SK-N-SH treated with all-trans-retinoic acid at 6 μM for 48 hours (cell line): Measurements from ENCODE around the gene C1QTNF12.

ENCODE experiments used
- ARNTL ChIP-seq: fragments of 450-650 bp; formaldehyde crosslinking; IDR thresholded peaks from 2 replicates; pipeline ENCODE4 v1.5.0; 2020; ENCODE audit warnings: low read depth, mild to moderate bottlenecking, moderate library complexity, borderline replicate concordance
- OSR1 ChIP-seq: fragments of 250-450 bp; sonication (Bioruptor Pico); IDR thresholded peaks from 2 replicates; pipeline ENCODE4 v1.8.0; 2022; ENCODE audit warnings: moderate library complexity, mild to moderate bottlenecking, inconsistent platforms
- ZC3H10 ChIP-seq: fragments of 250-450 bp; sonication (Bioruptor Pico); IDR thresholded peaks from 2 replicates; pipeline ENCODE4 v1.5.1; 2021; ENCODE audit warnings: mild to moderate bottlenecking, moderate library complexity
- ZFP3 ChIP-seq: fragments of 250-450 bp; sonication (Bioruptor Pico); IDR thresholded peaks from 2 replicates; pipeline ENCODE4 v1.5.0; 2020; ENCODE audit warnings: mild to moderate bottlenecking, moderate library complexity

C1QTNF12 gene

DNA sequence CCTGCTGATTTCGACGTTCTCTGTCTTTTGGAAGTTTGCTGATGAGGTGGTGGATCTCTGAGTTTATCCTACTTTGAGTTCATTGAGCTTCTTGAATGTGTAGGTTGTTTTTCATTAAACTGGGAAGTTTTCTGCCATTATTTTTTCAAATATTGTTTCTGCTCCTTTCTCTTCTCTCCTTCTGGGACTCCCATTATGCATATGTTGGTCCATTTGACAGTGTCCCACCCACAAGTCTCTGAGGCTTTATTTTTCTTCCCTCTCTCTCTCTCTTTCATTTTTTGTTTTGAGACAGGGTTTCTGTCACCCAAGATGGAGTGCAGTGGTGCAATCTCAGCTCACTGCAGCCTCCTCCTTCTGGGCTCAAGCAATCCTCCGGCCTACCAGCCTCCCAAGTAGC lies 51.8 kb downstream of the C1QTNF12 start (continued):
- TF ChIP-seq OSR1 (CRISPR knock-in tag) (no peak), ZFP3 (no peak), ZC3H10 (CRISPR knock-in tag) (no peak), ARNTL (no peak)
